Aorta (tissue), 5 donors: ENCODE measurements around the gene IFT81. TPM values are rescaled to one million over a fixed set of nuclear protein-coding genes. Genes with fewer than 3 reads are reported as not detected.

Experiments used
- ATAC-seq: fragments of 200-7000 bp; cut with Tn5 transposase; one replicate; pipeline ENCODE4 v1.9.1; 2022; ENCODE audit warnings: moderate library complexity; ENCODE audit not compliant: low FRiP score
- DNase-seq, 2 donors: peaks; one replicate each; pipeline ENCODE4 v3.0.0-alpha.2; 2020
- H3K27ac ChIP-seq, 2 donors: one replicate each; pipeline ENCODE4 v1.5.1; 2013; ENCODE audit warnings: low read length in 2 of 2, mild to moderate bottlenecking in 2 of 2, moderate library complexity in 2 of 2, control low read depth in 1 of 2, inconsistent platforms in 1 of 2, low read depth in 1 of 2
- H3K27me3 ChIP-seq, 2 donors: one replicate each; pipeline ENCODE4 v1.6.1; 2013; ENCODE audit warnings: control low read depth in 1 of 2, low read length in 1 of 2, mild to moderate bottlenecking in 1 of 2, moderate library complexity in 1 of 2; ENCODE audit not compliant: insufficient read depth in 2 of 2, control insufficient read depth in 1 of 2
- H3K36me3 ChIP-seq, 2 donors: one replicate each; pipeline ENCODE4 v1.6.1; 2013; ENCODE audit warnings: control low read depth in 1 of 2, low read length in 1 of 2, mild to moderate bottlenecking in 1 of 2; ENCODE audit not compliant: insufficient read depth in 2 of 2, control insufficient read depth in 1 of 2
- H3K4me1 ChIP-seq, 2 donors: one replicate each; pipeline ENCODE4 v1.6.1; 2013; ENCODE audit warnings: low read length in 2 of 2, control low read depth in 1 of 2, mild to moderate bottlenecking in 1 of 2, moderate library complexity in 1 of 2; ENCODE audit not compliant: insufficient read depth in 2 of 2, control insufficient read depth in 1 of 2
- H3K4me3 ChIP-seq, 2 donors: one replicate each; pipeline ENCODE4 v1.5.1; 2013; ENCODE audit warnings: low read length in 2 of 2, control low read depth in 1 of 2, mild to moderate bottlenecking in 1 of 2
- H3K9me3 ChIP-seq: one replicate; pipeline ENCODE4 v1.6.1; 2013; ENCODE audit warnings: mild to moderate bottlenecking, low read length; ENCODE audit not compliant: control insufficient read depth
- whole genome bisulfite sequencing, 2 donors: extraction: QIAGEN DNeasy Blood & Tissue Kit; methylation state at CpG; one replicate each; pipeline ENCODE4 v1.1.7; 2013; 5-methylcytosine and 5-hydroxymethylcytosine counted together
- intact Hi-C, 2 donors: fragments of 100-400 bp; cut with DNase I; formaldehyde crosslinking; loops; one replicate each; pipeline versions ENCODE4 v1.14.2 to v1.15.0; 2022
- polyA plus RNA-seq, 2 donors: library from polyadenylated mRNA; stranded (reverse); fragments of 200-250 nt; gene quantifications; one replicate each; pipeline ENCODE4 v1.2.3, GENCODE V29; 2013
- total RNA-seq, 2 donors: library from RNA; stranded (reverse); fragmentation: NEBNext Ultra II Directional; extraction: Animal tissue kit (Norgen Biotek cat#: 25700); gene quantifications; one replicate each; pipeline ENCODE4 v1.2.1, GENCODE V29; 2021
- donor health status: healthy with polysubstance abuse.
- donor health status: Bipolar disorder and iron deficiency.
- donor health status: DM: no; HTN: no; CAD: no.
- donor health status: DM: no; HTN: no; CAD: no.
- donor health status: DM: yes; HTN: yes; CAD: no.

IFT81 gene
- total and polyA plus RNA-seq, 4 donors: 7.9 to 14.2 (median 12.7) TPM

DNA sequence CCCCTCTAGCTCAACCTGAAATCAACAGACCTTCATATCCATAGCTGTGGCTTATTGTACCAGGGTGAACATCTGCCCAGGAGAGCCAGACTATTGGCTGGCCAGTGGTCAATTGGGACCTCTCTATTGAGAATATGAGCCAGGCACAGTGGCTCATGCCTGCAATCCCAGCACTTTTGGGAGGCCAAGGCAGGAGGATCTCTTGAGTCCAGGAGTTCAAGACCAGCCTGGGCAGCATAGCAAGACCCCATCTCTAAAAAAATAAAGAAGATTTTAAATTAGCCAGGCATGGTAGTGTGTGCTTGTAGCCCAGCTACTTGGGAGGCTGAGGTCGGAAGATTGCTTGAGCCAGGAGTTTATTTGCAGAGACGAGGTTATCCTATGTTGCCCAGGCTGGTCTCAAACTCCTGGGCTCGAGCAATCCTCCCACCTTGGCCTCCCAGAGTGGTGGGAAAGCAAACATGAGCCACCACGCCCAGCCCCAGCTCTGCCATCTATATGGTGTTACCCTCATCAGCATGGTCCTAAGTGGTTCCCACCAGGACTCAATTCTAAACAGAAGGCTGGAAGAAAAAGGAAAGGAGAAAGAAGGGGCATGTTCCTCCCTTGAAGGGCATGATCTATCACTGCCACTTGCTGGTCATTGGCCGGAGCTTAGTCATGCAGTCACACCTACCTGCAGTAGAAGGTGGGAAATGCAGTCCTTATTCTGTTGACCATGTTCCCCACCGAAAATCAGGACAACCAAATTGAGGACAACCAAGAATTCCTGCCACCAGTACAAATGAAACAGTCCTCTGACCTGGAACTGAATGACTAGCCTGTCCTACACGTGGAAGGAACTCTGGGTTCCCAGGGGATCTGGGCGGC lies 33.7 kb upstream of the IFT81 start:
- 68 to 73% methylated on average over 8 of the region's 8 CpGs for WGBS, 2 donors
- H3K27ac ChIP-seq: no peak overlapping the region
- H3K4me3 ChIP-seq: no peak overlapping the region
- H3K4me1 ChIP-seq: no peaks in the 10 kb centered on the region
- intact Hi-C loops: no loop called here
- H3K9me3 ChIP-seq: no peaks in the 10 kb centered on the region
- ATAC-seq (no peak), DNase-seq (no peak)
- H3K36me3 ChIP-seq: no peaks in the 10 kb centered on the region
- no peaks in the 10 kb centered on the region for H3K27me3 ChIP-seq

DNA sequence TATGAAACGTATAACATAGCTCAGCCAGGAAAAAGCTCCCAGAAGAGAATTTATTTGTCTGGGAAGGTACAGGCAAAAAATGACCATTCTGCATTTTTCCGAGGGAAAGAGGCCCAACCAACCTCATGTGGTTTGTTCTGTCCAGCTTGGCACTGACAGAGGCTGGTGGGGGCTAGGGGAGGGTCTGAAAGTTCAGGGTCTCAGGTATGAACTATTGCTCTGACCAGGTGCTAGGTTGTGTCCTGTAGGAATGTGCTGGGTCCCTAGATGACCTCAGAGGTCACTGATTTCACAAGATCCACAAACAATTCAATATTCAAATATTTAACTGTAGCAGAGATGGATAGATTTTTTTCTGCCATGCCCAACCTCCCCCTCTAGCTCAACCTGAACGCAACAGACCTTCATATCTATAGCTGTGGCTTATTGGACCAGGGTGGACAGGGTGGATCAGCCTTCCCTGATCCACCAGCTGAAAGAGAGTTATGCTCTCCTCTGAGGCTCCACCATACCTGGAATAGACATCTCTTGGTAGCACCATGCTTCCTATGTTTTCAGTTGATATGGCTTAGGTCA lies 32.9 kb upstream of the IFT81 start:
- ATAC-seq: no peak
- WGBS, 2 donors: 49 to 53% methylated on average over 3 of the region's 3 CpGs
- Histone ChIP-seq H3K27ac (no peak overlapping the region), H3K4me1 (no peaks in the 10 kb centered on the region), H3K9me3 (no peaks in the 10 kb centered on the region), H3K27me3 (no peaks in the 10 kb centered on the region), H3K36me3 (no peaks in the 10 kb centered on the region), H3K4me3 (no peak overlapping the region)
- no peak for DNase-seq
- intact Hi-C loops: no loop called here

GRCh38 chr12:110093631-110094311 lies 30.4 kb upstream of the IFT81 start:
- ATAC-seq: no peak
- intact Hi-C loops: no loop called here
- WGBS, 2 donors: 67% methylated on average over 7 of the region's 7 CpGs

DNA sequence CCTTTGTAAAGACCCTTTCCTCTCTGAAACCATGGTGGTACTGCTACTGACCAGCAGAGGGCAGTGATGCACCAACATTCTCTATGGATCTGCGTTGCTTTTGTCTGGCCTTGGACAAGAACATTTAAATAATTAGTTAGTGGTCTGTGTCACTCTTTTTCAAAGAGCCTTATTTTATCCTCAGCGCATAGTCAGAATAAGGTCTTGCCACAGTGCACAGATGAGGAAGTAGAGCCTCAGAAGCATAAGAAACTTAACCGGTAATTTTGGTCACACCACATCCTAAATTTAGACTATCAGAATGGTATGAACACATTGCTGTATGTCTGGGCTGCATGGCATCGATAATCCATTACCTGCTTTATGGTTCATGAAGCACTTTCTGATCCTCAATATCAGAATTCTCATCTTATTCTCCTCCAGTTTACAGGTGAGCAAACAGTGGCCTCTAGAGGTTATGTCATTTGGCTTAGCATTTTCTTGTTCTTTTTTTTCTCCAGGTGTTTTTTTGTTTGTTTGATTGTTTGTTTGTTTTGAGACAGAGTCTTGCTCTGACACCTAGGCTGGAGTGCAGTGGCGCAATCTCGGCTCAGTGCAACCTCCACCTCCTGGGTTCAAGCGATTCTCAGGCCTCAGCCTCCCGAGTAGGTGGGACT lies 23.7 kb upstream of the IFT81 start:
- no peaks in the 10 kb centered on the region for H3K4me1 ChIP-seq
- DNase-seq (peak in 1 of 2 donors; percentile 64), ATAC-seq (peak; percentile 90)
- H3K4me3 ChIP-seq: no peak overlapping the region
- H3K9me3 ChIP-seq: no peaks in the 10 kb centered on the region
- WGBS, 2 donors: 49 to 50% methylated on average over 8 of the region's 8 CpGs
- intact Hi-C loops: loop anchor here (5.0 kb wide), 2 partner anchors 37 to 332 kb away; no protein-coding TSS in a partner anchor
- H3K27ac ChIP-seq: no peak overlapping the region
- H3K27me3 ChIP-seq: no peaks in the 10 kb centered on the region
- H3K36me3 ChIP-seq: no peaks in the 10 kb centered on the region

More at GRCh38 chr12:110093631-110094311, 30.4 kb upstream of the IFT81 start:
- Histone ChIP-seq H3K36me3 (no peaks in the 10 kb centered on the region), H3K27me3 (no peaks in the 10 kb centered on the region), H3K4me3 (no peak overlapping the region), H3K9me3 (no peaks in the 10 kb centered on the region), H3K27ac (no peak overlapping the region), H3K4me1 (no peaks in the 10 kb centered on the region)
- DNase-seq: no peak

DNA sequence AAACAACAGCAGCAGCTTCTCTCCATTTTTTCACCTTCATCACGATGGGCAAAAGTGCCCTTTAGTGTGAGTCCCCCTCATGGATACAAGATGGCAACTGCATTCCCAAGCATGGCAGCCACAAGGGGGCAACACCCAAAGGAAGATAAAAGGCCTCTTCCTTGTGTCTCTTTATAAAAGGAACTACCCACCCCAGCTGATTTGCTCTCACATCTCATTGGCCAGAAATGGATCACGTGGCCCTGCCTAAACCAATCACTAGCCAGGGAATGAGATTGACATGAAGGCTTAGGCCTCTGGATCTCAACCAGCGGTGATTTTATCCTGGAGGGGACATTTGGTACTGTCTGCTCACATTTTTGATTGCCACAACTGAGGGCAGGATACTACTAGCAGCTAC lies 21.9 kb upstream of the IFT81 start:
- WGBS, 2 donors: 91 to 94% methylated on average over 3 of the region's 3 CpGs
- no peak for ATAC-seq

DNA sequence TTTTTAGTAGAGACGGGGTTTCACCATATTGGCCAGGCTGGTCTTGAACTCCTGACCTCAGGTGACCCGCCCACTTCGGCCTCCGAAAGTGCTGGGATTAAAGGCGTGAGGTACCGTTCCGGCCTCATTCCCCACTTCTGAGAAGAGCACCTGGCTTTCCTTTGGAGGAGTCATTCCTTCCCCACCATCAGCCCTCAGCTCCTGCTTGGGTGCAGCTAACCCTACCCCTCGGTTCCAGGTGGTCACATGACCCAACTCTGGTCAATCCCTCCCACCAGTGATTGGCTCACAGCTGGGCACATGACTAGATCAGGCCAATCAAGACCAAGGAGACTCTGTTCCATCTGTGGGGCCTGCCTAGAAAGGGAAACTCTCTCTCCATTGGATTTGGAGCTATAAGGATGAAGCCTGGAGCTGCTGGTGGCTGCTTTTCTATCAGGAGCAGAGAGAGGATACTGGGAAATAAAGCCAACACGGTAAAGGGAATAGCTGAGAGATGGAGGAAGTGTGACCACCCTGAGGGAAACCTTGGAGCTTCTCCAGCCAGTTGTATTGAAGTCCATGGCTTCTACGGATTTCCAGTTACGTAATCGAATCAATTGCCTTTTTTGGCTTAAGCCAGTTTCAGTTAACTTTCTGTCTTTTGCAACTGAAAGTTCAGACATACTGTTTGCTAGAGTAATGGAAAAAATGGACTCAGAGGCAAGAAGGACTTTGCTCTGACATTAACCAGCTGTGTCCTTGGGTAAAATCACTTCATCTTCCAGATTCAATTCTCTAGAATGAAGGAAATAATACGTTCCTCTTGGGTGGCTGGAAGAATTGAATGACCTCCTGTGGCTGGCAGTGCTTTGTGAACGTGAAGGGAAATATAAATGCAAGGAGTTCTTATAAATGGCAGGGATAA lies 19.7 kb upstream of the IFT81 start:
- DNase-seq (no peak), ATAC-seq (no peak)
- Histone ChIP-seq H3K27ac (no peak overlapping the region), H3K4me3 (no peak overlapping the region), H3K4me1 (no peaks in the 10 kb centered on the region), H3K9me3 (no peaks in the 10 kb centered on the region), H3K36me3 (no peaks in the 10 kb centered on the region), H3K27me3 (no peaks in the 10 kb centered on the region)
- 78 to 83% methylated on average over 14 of the region's 14 CpGs for WGBS, 2 donors
- intact Hi-C loops: loop anchor here (5.0 kb wide), 5 partner anchors 33 to 328 kb away; partner anchors contain the start of gene ATP2A2 (in 1 of the 2)

More for the DNA sequence above, 21.9 kb upstream of the IFT81 start:
- Histone ChIP-seq H3K4me3 (no peak overlapping the region), H3K27ac (no peak overlapping the region), H3K27me3 (no peaks in the 10 kb centered on the region), H3K36me3 (no peaks in the 10 kb centered on the region), H3K9me3 (no peaks in the 10 kb centered on the region), H3K4me1 (no peaks in the 10 kb centered on the region)
- DNase-seq: peak in 1 of 2 donors; percentile 56
- intact Hi-C loops: loop anchor here (5.0 kb wide), 2 partner anchors 35 to 330 kb away; no protein-coding TSS in a partner anchor

- no peak for DNase-seq
- ATAC-seq: no peak
- intact Hi-C loops: loop anchor here in 1 of 2 donors (5.0 kb wide), 3 partner anchors 77 to 177 kb away; partner anchors contain the start of gene ATP2A2
- Histone ChIP-seq H3K4me1 (no peaks in the 10 kb centered on the region), H3K27ac (no peak overlapping the region), H3K4me3 (no peak overlapping the region), H3K36me3 (no peaks in the 10 kb centered on the region), H3K27me3 (no peaks in the 10 kb centered on the region), H3K9me3 (no peaks in the 10 kb centered on the region)
- WGBS, 2 donors: 70 to 86% methylated on average over 1 of the region's 1 CpG
These were observed 19.0 kb upstream of the IFT81 start for GRCh38 chr12:110105159-110105558.
